Rectal smooth muscle tissue (tissue), 1 donor: Measurements from ENCODE around the gene INTS4.
"Not testable (repeated sequence)": the region's sequence is repeated elsewhere in the genome, so short reads cannot be mapped to it uniquely, and the experiment has no call there.

Source experiments
- H3K27ac ChIP-seq: one replicate; pipeline ENCODE4 v1.7.0; 2013; ENCODE audit warnings: low read depth, low read length, inconsistent platforms
- H3K27me3 ChIP-seq: one replicate; pipeline ENCODE4 v1.7.0; 2013; ENCODE audit warnings: low read length; ENCODE audit not compliant: control insufficient read depth, insufficient read depth
- H3K36me3 ChIP-seq: one replicate; pipeline ENCODE4 v1.7.0; 2013; ENCODE audit warnings: low read length; ENCODE audit not compliant: control insufficient read depth, insufficient read depth
- H3K4me1 ChIP-seq: one replicate; pipeline ENCODE4 v1.7.0; 2013; ENCODE audit warnings: low read length; ENCODE audit not compliant: control insufficient read depth, insufficient read depth
- H3K4me3 ChIP-seq: one replicate; pipeline ENCODE4 v1.7.0; 2013; ENCODE audit warnings: low read length
- H3K9ac ChIP-seq: one replicate; pipeline ENCODE4 v1.7.0; 2013; ENCODE audit warnings: low read length

Gene INTS4

DNA sequence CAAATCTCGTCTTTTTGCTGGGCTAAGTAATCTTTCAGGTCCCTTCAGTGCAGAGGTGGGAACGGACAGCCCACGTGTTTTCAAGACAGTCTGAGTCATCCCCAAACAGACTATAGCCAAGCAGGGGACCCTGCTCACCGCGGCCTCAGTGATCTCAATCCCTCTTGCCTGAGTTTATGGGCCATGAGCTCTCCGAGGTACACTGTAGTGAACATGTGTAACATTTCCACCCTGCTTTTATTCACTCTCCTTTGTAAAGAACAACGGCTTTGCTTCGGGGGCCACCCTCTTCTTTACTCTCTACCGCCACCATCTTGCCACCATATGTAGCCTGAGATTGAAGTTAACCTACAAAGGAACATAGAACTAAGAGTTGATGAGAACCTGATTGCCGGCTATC, 40.2 kb upstream of the INTS4 start:
- no peak overlapping the region for H3K4me3 ChIP-seq
- no peak overlapping the region for H3K27ac ChIP-seq
- H3K36me3 ChIP-seq, result no peaks in the 10 kb centered on the region
- H3K27me3 ChIP-seq, result no peaks in the 10 kb centered on the region
- H3K4me1 ChIP-seq, result peaks cover 6% of the 10 kb centered on the region
- H3K9ac ChIP-seq, result no peak overlapping the region

DNA sequence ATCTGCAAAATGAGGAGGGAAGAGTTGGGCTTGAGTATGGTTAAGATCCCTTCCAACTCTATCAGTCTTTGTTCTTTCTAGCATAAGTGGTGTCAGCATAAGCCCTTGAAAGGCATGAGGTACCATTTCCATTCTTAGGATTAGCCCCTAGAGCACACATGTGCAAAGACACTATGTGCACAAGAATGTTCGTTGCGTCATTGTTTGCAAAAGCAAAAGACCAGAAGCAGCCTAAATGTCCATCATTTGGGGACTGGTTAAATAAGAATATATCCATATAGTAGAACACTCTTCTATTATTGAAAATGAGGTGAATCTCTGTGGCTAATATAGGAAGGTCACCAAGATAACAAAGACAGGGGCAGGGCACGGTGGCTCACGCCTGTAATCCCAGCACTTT, 38.6 kb upstream of the INTS4 start:
- Histone ChIP-seq H3K27me3 (no peaks in the 10 kb centered on the region), H3K9ac (no peak overlapping the region), H3K36me3 (no peaks in the 10 kb centered on the region), H3K27ac (no peak overlapping the region), H3K4me3 (no peak overlapping the region), H3K4me1 (peaks cover 6% of the 10 kb centered on the region)

DNA sequence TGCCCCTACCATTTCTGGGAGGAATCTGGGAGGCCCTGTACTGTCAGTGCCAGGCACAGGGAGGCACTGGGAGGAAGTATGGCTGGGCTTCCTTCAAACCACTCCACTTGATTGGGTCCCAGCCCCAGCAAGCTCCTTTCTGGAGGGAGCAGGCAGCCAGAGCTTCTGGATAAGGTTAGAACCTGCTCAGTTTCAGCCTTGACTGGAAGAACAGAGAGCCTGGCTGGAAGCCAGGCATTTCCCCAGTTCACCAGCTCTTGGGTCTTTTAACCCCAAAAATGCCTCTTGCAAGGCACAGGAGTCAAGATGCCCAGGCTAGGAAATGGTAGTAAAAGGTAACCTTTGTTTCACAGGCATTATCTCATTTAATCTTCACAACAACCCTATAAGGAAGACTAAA, 37.6 kb upstream of the INTS4 start:
- Histone ChIP-seq H3K27me3 (no peaks in the 10 kb centered on the region), H3K9ac (no peak overlapping the region), H3K36me3 (no peaks in the 10 kb centered on the region), H3K27ac (no peak overlapping the region), H3K4me3 (no peak overlapping the region), H3K4me1 (peaks cover 6% of the 10 kb centered on the region)

DNA sequence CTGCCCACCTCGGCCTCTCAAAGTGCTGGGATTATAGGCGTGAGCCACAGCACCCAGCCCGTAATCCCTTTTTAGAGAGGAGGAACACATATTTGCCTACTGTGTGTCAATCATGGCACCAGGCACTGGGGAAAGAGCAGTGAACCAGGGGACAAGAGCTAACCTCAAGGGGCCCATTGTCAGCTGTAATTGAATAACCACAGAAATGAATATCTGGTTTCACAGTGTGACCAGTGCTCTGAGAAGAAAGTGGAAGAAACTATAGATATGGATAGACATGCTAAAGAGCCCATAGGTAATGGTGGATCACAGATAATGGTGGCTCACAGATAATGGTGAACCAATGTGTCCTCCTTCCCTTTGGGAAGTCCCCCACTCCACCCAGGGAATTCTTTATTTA, 37.2 kb upstream of the INTS4 start:
- Histone ChIP-seq H3K27ac (no peak overlapping the region), H3K36me3 (no peaks in the 10 kb centered on the region), H3K27me3 (no peaks in the 10 kb centered on the region), H3K9ac (no peak overlapping the region), H3K4me3 (no peak overlapping the region), H3K4me1 (peaks cover 6% of the 10 kb centered on the region)

DNA sequence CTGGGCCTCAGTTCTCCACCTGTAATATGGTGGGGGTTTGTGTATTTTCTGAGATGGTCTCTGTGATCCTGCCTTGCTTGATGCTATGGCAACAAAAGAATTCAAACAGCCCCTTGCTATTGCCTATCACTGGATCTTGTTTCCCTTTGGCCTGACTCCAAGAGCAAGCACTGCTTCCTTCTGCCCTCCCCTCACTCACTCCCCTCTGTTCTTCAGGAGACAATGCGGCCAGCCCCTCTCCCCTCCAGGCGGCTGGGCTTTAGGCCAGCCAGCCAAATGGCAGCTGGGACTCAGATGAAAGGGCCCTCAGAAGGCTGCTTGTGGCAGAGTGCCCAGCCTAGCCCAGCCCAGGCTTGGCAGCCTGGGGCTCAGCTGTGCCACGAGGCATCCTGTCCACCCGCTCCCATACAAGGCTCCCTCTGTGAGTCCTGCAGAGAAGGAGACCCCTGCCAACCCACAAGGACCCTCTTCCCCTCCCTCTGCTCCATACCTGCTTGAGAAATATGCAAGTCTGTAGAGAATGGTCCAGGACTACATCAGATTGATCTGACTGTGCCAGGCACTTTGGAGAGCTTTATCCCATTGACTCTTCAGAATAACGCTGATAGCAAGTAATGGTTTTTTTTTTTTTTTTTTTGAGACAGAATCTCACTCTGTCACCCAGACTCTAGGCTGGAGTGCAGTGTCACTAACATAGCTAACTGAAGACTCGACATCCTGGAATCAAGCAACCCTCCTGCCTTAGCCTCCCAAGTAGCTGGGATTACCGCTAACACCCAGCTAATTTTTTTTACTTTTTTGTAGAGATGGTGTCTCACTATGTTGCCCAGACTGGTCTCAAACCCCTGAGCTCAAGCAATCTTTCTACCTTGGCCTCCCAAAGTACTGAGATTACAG, 36.2 kb upstream of the INTS4 start:
- peak overlapping the region; percentile 17 for H3K27ac ChIP-seq
- no peak overlapping the region for H3K9ac ChIP-seq
- H3K27me3 ChIP-seq, result no peaks in the 10 kb centered on the region
- H3K4me1 ChIP-seq, result peaks cover 6% of the 10 kb centered on the region
- H3K4me3 ChIP-seq, result no peak overlapping the region
- H3K36me3 ChIP-seq, result no peaks in the 10 kb centered on the region

DNA sequence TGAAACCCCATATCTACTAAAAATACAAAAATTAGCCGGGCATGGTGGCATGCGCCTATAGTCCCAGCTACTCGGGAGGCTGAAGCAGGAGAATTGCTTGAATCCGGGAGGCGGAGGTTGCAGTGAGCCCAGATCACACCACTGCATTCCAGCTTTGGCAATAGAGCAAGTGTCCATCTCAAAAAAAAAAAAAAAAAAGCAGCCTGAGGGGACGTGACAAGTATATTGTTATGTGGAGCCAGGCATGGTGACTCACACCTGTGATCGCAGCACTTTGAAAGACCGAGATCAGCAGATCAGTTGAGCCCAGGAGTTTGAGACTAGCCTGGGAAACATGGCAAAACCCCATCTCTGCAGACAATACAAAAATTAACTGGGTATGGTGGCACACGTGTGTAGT, 34.0 kb upstream of the INTS4 start:
- not testable (repeated sequence) for H3K9ac ChIP-seq, H3K36me3 ChIP-seq, H3K27me3 ChIP-seq, H3K4me1 ChIP-seq, H3K27ac ChIP-seq, H3K4me3 ChIP-seq

DNA sequence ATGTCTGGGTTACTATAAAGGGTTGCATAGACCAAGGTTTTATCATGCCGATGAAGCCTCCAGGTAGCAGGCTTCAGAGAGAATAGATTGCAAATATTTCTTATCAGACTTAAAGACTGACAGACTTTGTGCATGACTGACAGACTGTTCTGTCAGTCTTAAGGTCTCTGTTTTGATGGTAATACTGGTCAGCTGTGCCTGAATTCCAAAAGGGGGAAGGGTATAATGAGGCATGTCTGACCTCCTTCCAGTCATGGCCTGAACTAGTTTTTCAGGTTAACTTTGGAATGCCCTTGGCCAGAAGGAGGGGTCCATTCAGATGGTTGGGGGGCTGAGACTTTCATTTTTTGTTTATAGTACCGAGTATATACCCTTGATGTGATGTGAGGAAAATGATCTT, 33.3 kb upstream of the INTS4 start:
- H3K36me3 ChIP-seq, result no peaks in the 10 kb centered on the region

DNA sequence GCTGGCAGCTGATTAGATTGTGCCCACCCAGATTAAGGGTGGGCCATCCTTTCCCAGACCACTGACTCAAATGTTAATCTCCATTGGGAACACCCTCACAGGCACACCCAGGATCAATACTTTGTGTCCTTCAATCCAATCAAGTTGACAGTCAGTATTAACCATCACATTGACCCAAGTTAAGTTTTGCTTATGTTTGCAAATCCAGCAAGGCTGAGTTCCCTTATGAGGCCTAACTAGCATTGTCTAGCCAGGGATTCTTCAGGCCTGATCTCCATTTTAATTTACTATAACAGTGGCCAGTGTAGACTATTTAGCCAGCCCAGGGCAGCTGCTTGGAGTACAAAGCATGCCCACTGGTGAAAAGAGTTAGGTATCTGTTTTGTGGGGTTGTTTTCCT, 30.9 kb upstream of the INTS4 start:
- Histone ChIP-seq H3K36me3 (no peaks in the 10 kb centered on the region), H3K4me1 (peaks cover 3% of the 10 kb centered on the region), H3K9ac (no peak overlapping the region), H3K27ac (no peak overlapping the region), H3K4me3 (no peak overlapping the region), H3K27me3 (peaks cover 2% of the 10 kb centered on the region)

More for the DNA sequence above, 33.3 kb upstream of the INTS4 start:
- Histone ChIP-seq H3K4me1 (peaks cover 6% of the 10 kb centered on the region), H3K27ac (no peak overlapping the region), H3K9ac (no peak overlapping the region), H3K4me3 (no peak overlapping the region), H3K27me3 (no peaks in the 10 kb centered on the region)

DNA sequence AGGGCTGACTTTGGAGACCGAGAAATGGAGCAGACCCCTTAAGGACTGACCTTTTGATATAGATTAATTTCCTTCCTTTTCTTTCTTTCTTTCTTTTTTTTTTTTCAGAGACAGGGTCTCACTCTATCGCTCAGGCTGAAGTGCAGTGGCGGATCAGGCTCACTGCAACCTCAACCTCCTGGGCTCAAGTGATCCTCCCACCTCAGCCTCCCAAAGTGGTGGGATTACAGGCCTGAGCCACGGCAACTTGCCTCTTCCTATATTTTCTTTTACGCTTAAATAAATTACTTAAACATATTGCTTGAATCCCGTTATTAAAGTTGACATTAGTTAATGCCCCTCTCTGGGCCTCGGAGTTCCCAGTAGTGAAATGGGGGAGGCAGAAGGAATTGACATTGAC, 29.0 kb upstream of the INTS4 start:
- Histone ChIP-seq H3K9ac (no peak overlapping the region), H3K27ac (no peak overlapping the region), H3K36me3 (no peaks in the 10 kb centered on the region), H3K27me3 (peaks cover 2% of the 10 kb centered on the region), H3K4me1 (no peaks in the 10 kb centered on the region), H3K4me3 (peak overlapping the region; percentile 74)

DNA sequence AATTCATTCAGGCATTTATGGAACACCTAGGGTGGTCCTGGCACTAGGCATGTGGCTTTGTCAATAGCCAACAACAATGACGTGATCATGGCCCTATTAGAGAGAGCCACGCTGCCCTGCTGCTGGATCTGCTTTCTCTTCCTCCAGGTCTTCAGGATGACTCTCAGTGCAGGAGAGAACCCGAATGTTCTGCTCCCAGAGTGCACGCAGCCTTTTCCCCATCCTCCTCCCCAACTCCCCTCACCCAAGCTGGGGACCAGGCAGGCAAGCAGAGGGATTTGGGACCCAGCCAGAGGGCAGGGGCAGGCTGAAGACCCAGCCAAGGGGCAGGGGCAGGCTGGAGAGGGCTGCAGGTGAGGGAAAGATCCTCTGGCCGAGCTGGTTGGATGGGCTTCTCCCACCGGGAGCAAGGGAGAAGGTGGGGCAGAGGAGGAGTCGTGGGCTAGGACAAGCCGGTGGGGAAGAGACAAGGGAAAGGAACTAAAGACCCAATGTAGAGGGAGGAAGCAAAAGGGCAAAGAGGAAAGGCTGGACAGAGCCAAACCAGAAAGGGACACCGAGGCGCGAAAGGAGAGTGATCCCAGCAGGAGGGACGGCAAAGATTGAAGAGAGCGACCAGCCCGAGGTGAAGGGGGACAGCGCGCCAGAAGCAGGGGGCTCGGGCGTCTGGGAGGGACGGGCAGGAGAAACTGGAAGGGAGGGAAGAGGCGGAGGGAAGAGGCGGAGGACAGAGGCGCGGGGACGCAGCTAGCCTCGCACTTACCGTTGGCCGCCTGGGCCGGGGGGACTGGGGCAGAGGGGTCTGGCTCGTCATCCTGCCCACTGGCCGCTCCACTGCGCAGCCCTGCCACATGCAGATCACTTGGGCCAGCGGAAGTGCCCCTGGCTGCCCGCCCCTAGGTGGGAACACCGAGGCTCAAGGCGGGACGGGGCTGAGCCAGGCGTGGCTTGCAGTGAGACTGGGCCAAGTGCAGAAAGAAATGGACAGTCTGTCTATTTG, 28.2 kb upstream of the INTS4 start, which contains the start of gene KCTD14:
Gene KCTD14, minus strand, starts transcription at position 880 of the 1,000 bp plus-strand sequence. Its CDS starts 27 bp downstream, at position 853.
- peak within 1 kb of the TSS; percentile 74 for H3K4me3 ChIP-seq
- H3K27me3 ChIP-seq, result peaks cover 2% of the 10 kb centered on the region
- peak within 1 kb of the TSS; percentile 69 for H3K27ac ChIP-seq
- no peaks in the 10 kb centered on the region for H3K36me3 ChIP-seq
- peak within 1 kb of the TSS; percentile 41 for H3K9ac ChIP-seq
- H3K4me1 ChIP-seq, result no peaks in the 10 kb centered on the region

DNA sequence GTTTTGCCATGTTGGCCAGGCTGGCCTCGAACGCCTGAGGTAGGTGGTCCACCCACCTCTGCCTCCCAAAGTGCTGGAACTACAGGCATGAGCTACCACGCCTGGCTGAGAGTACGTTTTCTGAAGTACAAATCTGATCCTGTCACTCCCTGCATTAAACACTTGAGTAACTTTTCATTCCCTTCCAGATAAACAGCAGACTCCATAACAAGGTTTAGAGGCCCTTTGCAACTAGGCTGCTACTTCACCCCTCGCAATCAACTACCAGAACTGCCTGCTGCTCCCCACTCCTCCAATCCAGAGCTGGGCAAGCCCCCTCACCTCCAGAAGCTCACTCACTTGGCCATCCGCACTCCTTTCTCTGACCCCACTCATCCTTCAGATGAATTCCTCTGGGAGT, 27.1 kb upstream of the INTS4 start:
- peaks cover 2% of the 10 kb centered on the region for H3K27me3 ChIP-seq
- H3K9ac ChIP-seq, result no peak overlapping the region
- no peaks in the 10 kb centered on the region for H3K36me3 ChIP-seq
- no peaks in the 10 kb centered on the region for H3K4me1 ChIP-seq
- H3K27ac ChIP-seq, result no peak overlapping the region
- no peak overlapping the region for H3K4me3 ChIP-seq

DNA sequence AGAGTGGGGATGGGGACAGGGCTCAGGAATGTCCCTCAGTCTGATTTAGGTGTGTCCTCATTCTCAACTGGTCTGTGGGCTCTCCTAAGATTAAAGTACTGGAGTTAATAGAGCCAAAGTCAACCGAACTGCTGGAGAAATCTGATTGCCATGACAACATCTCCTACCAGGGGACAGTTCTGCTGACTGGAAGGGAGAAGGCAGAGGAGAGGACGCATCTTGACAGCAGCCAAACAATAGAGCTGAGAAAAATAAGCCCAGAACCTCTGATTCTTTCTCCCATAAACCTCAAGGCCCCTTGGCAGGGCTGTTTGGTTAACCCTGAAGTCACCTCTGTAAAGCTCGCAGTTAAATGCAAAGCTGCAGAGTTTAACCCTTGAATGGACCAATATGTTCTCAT, 25.8 kb upstream of the INTS4 start:
- H3K36me3 ChIP-seq, result peaks cover 3% of the 10 kb centered on the region
- no peak overlapping the region for H3K27ac ChIP-seq
- H3K4me1 ChIP-seq, result no peaks in the 10 kb centered on the region
- H3K4me3 ChIP-seq, result no peak overlapping the region
- H3K27me3 ChIP-seq, result peaks cover 2% of the 10 kb centered on the region
- H3K9ac ChIP-seq, result no peak overlapping the region
